GM18951 (cell line): ENCODE measurements around the gene TRIM47.

Source experiments
- POLR2A ChIP-seq: IDR thresholded peaks from 4 replicates; pipeline ENCODE4 v1.6.1; 2011; ENCODE audit warnings: mild to moderate bottlenecking; ENCODE audit not compliant: insufficient read length, insufficient read depth; ENCODE audit errors: extremely low read depth
- in situ Hi-C: fragments of 300-500 bp; cut with MboI; formaldehyde crosslinking; loops from one replicate; pipeline ENCODE4 v1.12.0; 2022; ENCODE audit warnings: low sequenced_read_pairs, mixed read lengths, inconsistent platforms; ENCODE audit not compliant: unreplicated experiment

The TRIM47 gene

DNA sequence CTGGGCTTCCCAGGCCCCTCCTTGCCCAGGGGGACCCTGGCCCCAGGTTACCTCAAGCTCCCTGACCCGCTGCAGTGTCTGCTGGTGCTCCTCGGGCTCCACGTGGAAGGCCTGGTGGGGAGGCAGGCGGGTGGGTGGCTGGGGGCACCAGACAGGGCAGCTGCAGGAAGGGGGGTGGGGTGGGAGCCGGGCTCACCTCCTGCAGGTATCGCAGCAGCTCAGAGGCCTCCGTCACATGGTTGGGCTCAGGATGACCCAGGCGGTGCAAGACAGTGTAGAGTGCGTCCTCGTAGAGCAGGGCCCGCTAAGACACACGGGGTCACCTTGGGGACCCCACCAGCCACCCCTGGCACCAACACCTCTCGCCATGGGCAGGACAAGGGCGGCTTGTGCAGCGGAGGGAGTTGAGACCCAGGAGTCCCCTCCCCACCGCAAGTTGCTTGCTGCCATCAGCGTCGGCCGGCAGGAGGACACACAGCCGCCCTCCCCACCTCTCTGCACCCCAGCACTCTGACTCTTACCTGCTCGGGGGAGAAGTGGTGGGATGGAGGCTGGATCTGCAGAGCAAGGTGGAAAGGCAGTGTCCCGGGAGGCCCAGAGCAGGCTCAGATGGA lies 35.3 kb downstream of the TRIM47 start:
- no peak for TF ChIP-seq POLR2A
- in situ Hi-C loops = no loop called here

DNA sequence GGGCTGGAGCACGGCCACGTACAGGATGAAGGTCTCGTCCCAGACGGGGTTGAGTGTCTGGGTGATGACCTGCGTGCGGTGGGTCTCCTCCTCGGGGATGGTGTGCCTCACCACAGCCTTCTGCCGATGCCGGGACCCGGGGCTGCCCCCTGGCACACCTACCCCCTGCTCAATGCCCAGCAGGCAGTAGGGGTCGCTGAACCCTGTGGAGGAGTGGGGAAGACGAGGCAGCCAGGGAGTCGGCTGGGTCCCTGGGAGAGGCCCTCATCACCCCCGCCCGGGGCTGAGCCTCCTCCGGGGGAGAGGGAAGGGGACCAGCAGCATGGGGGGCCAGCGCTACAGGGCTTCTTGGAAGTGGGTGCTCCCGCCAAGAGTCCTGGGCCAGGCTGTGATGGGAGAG lies 36.0 kb downstream of the TRIM47 start:
- no peak for TF ChIP-seq POLR2A
- in situ Hi-C loops = no loop called here

DNA sequence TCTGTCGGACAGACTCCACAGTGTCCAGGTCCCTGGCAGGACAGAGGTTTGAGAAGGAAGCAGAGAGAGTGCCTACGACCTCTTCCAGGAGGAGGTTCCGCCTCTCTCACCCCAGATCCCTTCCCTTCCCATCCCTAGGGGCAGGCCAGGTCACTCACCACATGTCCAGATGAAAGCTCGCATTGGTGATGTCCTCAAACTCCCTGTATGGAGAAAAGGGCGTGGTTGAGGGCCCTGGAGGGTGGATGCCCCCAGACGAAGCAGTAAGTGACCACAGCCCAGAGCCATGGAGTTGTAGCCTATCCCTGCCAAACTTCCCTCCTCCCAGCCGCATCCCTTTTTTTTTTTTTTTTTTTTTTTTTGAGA lies 37.6 kb downstream of the TRIM47 start:
- no peak for TF ChIP-seq POLR2A
- in situ Hi-C loops = no loop called here

DNA sequence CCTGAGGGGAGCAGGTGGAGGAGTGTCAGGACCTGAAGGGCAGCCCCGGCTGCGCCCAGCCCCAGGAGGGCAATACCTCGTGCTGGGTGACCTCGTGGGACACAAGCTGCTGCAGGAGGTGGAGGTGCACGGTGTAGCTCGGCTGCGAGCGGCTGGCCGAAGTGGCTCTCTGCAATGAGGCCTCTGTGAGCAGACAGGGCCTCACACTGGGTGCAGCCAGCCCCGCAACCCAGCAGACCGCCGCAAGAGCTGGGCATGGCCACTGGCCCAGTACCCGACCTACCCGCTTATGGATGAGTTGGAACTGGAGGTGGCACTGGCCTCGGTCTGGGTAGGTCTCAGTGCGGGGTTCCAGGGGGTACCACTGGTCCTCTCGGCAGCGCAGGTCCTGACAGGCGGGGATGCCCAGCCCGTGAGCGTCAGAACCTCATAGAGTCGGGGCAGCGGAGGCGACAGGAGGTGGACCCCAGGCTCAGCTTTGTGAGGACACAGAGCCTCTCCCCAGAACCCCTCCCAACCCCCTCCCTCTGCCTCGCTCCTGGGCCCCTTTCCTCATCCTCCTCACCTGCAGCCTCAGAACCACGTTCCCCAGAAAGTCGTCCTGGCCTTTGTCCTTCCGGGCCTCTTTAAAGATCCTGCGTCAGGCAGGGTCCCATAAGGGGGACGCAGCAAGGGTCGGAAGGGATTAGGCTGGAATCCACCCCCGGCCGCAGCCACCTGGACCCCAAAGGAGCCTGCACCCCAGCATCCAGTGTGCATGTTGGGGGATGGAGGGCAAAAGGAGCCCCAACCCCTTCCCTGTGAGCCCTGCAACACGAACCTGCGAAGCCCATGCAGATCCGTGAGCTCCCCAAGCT lies 38.2 kb downstream of the TRIM47 start:
- in situ Hi-C loops = no loop called here
- no peak for TF ChIP-seq POLR2A

DNA sequence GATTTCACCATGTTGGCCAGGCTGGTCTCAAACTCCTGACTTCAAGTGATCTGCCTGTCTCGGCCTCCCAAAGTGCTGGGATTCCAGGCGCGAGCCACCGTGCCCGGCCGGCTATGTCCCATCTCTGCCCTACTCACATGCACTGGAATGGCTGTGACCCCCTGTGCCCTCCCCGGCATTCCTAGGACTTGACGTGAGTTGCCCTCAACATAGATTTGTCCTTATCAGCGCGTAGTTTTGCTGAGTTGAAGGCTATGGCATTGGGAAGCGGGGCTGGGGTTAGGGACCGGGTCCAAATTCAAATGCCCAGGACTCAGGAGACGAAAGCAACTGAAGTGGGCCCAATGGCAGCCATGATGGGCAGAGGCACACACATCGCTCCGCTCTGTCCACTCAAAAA lies 40.0 kb downstream of the TRIM47 start:
- no peak for TF ChIP-seq POLR2A
- in situ Hi-C loops = no loop called here

DNA sequence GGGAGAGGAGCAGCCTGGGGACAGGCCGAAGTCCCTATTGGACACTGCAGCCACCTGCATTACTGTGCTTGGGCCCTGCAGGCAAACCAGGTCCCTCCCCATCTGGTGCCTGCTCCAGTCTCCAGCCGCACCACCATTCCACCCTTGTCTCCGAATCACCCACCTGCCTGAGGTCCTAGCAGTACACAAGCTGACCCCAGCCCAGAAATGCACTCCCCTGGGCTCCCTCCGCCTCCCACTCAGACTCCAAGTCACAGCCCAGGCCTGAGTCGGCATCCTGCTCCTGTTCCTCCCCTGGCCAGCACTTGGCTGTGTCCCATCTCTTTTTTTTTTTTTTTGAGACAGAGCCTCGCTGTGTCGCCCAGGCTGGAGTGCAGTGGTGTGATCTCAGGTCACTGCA lies 40.5 kb downstream of the TRIM47 start:
- TF ChIP-seq POLR2A = no peak
- in situ Hi-C loops = no loop called here

DNA sequence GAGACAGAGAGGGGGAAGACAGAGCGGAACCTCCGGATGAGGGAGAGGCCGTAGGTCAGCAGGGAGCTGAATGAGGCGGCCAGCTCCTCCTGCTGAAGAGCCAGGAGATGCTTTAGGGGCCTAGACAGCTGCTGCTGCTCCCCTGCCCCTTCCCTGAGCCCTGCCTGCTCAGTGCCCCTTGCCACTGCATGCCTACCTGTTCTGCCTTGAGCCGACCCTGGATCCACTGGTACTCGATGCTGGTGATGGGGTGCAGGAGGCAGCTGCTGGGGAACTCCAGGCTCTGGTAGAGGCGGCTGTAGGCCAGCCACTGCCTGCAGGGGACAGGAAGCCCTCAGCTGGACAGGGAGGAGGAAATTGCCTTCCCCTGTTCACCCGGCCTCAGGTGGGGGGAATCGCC lies 41.8 kb downstream of the TRIM47 start:
- in situ Hi-C loops = no loop called here

DNA sequence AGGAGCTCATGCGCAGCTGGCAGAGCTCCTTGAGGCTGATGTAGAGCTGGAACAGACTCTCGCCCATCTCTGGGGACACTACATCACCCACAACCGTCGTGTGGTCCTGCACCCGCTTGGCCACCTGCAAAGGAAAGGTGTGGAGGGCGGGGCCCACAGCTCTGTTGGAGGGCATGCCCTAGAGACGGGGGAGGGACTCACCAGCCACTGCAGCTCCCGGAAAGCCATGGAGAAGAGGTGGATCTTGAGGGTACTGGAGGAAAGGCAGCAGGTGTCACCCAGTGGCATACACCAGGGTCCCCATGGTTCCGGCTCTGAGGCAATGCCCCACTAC lies 42.8 kb downstream of the TRIM47 start:
- in situ Hi-C loops = no loop called here
- no peak for TF ChIP-seq POLR2A

More for the DNA sequence above, 41.8 kb downstream of the TRIM47 start:
- TF ChIP-seq POLR2A = no peak

DNA sequence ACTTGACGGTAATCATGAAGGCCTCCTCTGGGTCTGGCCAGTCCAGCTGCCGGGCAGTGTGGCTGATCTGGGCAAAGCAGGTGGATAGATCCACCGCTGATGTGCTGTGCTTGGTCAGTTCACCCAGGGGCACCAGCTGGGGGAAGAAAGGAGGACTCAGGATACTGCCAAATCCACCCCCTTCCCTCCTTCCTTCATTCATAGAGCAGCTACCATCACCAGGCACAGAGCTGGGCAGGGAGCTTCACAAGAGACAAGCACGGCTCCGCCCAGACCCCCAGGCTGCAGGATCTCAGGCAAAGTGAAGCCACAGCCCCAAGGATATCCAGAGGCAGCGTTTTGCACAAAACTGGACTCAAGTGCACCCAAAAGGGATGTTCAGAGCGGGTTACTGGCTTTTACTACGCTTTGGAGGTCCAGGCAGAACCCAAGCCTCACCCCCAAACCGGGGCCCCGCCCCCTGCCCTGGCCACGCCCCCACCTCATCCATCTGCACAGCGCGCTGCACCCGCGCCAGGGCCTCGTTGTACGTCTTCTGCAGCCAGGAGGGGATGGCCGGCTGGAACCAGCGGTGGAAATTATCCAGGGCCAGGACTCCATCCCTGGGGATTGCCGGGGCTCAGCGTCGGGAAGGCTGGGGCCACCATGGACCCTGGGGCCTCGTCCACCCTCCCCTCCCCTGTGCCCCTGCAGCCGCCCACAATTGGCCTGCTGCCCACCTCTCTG lies 43.3 kb downstream of the TRIM47 start:
- in situ Hi-C loops = no loop called here

DNA sequence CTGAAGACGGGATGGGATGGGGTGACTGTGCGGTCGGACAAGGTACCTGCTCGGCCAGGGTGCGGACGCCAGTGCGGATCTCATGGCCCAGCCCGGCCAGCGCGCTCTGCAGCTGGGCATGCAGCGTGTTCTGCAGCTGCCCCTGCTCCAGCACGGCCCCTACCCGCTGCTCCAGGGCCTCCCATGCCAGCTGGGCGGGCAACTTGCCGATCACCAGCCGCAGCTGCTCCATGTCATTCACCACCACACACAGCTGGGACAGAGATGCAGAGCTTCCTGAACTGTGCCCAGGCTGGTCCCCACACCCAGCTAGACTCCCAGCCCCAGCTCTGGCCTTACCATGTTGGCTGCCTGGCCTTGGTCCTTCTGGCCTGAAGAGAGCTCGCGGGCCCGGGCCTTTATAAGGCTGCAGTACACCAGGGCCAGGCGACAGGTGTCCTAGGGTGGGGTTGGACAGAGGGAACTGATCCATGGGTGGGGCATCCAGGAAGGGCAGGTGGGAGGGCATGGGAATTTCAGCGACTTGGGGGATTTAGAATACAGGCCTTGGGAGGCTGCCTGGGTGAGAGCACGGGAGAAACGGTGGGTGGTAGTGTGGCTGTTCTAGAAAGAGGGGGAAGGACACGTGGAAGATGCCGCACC lies 44.0 kb downstream of the TRIM47 start:
- in situ Hi-C loops = no loop called here
- TF ChIP-seq POLR2A = no peak

More for the DNA sequence above, 43.3 kb downstream of the TRIM47 start:
- no peak for TF ChIP-seq POLR2A

DNA sequence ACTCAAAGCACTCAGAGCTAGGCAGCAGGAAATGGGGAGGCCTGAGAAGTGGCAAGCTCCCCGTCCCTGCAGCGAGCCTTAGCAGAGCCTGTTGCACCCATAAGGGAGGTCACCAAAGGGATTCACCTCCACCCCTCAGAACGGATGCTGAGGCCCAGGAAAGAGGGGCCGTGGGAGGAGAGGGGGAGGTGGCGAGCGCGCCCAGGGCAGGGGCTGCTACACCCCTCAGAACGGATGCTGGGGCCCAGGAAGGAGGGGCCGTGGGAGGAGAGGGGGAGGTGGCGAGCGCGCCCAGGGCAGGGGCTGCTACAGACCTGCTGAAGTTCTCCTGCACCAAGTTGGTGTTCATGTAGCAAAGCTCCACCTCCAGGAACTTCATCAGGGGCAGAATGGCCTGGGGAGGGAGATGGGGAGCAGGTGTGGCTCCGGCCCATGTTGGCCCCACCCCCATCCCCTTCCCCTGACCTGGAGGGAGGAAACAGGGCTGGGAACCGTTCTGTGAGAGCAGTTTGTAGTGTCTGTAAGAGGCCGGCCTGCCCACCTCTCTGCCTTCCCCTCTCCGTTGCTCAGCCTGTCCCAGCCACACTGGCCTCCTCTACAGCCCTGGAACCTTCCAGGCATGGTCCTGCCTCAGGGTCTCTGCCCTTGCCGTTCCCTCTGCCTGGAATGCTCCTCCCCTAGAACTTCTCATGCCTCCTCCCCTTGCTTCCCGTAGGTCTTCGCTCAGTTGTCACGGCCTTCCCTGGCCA lies 45.6 kb downstream of the TRIM47 start:
- TF ChIP-seq POLR2A = peak; percentile 17
- in situ Hi-C loops = no loop called here

DNA sequence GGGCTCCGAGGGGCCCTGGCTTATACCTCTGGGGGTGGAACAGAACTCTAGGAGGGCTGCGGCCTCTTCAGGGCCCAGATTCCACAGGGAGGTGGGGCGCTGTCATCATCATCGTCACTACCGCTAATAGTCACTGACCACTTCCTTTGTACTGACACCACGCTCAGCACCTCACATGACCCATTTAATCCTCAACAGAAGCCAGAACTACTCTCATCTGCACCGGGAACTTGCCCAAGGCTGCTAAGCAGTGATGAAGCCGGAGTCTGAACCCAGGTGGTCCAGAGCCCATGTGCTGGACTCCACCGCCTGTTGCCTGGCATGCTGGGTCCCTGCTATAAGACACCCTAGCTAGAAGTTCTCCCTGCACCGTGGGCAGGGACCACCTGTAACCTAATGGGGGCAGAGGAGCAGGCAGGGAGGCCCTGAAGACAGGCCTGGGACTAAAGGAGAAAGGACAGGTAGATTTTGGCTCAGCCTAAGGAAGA lies 46.2 kb downstream of the TRIM47 start:
- in situ Hi-C loops = no loop called here

More for the DNA sequence above, 46.2 kb downstream of the TRIM47 start:
- no peak for TF ChIP-seq POLR2A
